HG02938 (cell line): ENCODE data around the gene ANTXR1.

Experiments
- ATAC-seq: cut with Tn5 transposase; IDR thresholded peaks from one replicate; pipeline ENCODE4 v1.9.1; 2021; ENCODE audit warnings: mild to moderate bottlenecking, moderate library complexity; ENCODE audit not compliant: unreplicated experiment

ANTXR1 gene

DNA sequence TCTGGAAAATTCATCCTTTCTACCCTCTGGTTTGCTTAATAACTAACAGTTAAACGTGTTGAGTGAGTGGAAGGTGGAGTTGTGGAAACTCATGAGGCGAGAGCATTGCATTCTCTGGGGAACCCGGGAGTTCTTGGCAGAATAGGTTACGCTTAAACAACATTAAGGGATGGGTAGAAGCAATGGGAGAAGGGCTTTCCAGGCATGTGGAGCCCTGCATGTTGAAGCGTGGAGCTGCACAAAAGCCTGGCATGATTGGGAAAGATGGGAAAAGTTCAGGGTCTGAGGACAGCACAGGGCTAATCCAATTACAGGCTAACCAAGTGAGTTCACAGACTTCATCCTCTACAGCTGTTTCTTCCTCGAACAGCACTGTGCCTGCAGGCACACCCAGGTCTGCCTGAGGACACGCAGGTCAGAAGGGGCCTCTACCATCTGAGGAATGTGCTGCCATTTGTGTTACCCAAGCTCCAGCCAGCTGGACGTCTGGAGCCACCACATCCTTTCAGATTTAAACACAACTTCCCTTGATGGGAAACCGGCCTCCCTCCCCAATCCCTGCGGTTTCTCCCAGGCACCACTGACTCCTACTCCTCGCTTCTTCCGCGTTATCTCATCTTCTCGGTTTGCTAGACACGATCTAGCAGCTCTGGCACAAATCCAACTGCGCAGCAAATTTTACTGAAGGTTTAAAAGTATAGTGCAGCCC, 164.2 kb downstream of the ANTXR1 start:
- ATAC-seq = no peak

DNA sequence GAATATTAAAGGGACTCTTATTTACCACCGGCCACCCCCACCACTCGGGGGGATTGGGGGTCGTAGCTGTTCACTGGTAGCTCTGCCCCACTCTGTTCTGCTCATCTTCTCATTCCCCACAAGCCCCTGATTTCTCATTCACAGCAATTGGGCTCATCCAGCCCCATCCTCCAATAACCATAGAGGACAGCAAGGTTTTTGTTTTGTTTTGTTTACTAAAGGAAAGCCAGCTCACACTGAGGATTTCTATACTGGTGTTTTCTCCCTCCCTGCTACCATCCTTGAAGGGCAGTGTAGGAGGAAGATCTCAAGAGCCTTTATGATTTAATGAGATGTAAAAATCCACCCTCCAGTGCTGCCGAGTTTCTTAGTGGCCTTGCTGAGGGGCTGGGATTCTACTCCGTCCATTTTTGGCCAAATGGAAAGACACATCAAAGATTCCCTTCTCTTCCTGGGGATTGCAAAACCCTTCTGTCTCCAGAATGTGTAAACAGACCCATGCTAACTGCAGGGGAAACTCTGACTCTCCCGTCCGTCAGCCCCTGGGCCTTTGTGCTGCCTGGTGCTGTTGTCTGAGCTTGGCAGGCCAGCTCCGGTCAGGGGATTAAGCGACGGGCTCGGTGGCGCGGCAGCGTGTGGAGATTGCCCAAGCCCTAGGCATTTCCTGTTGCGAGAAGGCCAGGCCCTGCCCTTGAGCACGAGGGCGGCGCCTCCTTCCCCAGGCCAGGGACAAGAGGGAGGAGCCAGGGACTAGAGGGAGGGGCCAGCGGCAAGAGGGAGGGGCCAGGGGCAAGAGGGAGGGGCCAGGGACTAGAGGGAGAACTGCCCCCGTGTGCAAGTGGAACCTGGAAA, 165.0 kb downstream of the ANTXR1 start:
- no peak for ATAC-seq

DNA sequence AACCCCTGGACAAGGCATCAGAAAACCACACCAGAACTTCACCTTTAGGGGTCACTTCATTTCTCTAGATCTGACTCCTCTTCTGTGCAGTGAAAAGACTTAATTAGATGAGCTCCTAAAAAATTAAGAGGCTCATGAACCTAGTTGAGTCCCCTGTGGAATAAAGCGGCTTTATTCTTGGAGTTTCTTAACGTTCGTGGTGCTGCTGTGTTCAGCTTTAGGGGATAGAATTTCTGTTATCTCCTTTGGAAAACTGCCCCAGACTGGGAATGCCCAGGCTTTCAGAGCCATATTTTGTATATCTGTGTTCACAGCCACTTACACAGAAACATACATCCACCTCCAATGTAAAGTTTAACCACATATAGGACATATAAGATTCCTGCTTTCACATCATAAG, 165.8 kb downstream of the ANTXR1 start:
- ATAC-seq = no peak

DNA sequence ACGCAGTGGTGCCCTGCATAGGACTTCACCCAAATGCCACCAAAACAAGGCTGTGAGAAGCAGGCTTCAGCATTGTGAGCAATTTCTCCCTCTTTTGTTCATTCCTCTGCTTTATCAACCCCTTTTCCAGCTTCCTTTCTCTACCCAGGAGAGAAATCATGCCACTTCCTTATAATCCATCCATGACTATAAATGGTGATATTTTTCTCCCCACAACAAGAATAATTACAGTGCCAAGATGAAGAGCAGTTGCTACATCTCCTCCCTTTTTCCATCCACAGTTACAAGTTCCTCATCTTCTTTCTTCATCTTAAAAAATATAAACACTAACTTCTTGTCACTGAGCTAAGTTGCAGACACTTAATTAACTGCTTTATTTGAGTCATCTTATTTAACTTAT, 167.2 kb downstream of the ANTXR1 start:
- ATAC-seq = no peak

DNA sequence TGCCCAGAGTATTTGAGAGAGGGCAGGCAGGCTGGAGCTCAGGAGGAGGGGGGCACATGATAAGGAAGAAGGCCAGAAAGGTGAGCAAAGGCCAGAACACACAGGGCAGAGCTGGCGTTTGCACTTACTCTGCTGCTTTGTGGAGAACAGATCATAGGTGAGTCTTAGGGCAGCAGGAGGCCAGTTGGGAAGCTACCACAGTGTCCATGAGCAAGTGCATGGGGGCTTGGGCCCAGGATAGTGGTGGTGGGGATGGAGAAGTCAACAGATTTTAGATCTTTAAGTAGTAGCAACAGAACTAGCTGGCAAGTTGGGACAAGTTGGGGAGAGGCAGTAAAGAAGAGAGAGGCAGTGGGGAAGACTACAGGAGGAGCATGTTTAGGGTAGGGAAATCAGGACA, 168.0 kb downstream of the ANTXR1 start:
- no peak for ATAC-seq

DNA sequence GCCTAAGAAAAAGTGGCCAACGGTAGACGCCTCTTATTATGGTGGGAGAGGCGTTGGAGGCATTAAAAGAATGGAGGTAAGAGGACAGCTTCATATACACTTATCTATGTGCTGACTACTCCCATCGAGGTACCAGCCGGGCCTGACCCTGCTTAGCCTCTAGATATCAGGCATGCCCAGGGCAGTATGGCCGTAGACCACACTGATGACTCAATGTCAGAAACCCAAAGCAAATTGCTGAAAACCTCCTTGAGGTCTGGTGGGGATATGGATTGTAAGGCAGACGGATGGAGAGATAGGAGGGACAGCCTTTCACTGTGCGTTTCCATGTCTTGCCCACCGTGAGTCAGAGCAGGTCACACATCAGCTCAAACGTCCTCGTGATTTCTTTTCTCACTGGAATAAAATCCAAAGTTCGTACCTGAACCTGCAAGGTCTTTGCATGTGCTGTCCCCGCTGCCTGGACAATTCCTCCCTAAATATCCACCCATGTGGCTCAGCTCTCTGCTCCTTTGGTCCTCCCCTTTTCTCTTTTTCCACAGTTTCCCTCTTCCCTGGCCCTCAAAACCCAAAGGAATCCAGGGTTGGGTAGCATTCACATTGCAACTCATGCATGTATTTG, 168.9 kb downstream of the ANTXR1 start:
- no peak for ATAC-seq

DNA sequence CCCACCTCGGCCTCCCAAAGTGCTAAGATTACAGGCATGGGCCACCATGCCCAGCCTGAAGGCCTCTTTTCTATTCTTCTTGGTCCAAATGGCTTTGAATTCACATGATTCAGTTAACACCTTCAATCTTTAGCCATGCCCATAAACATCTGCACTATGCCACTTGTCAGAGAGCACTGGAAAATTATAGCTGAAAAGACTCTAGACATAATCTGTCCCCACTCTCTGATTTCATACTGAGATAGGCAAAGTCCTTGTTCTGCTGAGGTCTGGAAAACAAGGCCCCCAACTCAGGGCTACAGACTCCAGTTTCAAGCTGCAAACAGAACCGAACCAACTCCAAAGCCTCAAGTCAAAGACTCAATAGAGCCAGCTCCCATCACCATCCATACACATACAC, 170.7 kb downstream of the ANTXR1 start:
- no peak for ATAC-seq

DNA sequence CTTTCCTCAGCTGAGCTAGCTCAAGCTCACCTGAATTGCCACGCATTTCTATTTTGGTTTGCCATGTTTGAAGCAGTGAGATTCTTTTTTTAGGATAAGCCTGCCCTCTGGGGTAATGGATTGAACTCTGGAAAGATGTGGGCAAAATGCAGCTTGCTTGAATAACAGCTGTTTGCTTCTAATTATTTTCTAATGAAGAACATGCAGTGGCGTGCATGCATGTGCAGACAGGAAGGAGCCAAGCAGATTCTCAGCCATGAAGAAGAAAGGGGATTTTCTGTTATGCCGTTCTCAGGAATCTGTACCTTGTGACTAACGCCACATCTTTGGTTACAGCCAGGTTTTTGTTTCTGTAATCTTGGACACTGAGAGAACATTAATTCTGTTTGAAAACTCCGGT, 171.2 kb downstream of the ANTXR1 start:
- ATAC-seq = no peak

DNA sequence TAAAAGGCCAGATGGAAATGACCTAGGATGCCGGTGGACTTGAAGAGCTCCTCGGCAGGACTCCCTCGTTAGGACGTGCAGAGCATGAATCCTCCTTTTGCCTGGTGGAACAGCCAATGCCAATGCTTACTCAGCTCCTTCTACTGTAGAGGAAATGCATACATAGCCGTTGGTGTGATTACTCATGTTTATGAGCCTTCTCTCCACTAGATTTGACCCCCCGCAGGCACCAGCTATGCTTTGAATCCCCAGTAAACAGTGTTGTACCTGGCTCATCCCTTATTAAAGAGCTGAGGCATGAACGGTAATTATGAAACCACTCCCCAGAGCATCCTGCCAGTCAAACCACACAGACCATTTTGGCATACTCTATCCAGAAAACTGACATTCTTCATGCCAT, 172.8 kb downstream of the ANTXR1 start:
- ATAC-seq = no peak

DNA sequence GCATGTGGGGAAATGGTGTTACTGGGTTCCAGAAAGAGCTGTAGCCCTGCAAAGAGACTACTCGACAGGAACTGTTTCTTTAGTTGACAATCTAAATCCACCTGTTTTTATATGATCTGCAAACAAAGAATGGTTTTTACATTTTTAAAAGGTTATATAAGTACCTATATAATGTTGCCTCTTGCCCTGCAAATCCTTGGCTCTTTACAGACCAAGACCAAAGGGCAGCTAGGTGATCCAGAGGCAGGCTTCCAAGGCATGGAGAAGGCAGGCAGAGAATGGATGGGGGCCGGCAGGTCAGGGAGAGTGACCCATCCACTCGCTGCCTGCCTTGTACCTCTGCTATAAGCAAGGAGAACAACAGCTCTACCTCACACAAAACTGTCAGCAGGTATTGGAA, 173.6 kb downstream of the ANTXR1 start:
- no peak for ATAC-seq

DNA sequence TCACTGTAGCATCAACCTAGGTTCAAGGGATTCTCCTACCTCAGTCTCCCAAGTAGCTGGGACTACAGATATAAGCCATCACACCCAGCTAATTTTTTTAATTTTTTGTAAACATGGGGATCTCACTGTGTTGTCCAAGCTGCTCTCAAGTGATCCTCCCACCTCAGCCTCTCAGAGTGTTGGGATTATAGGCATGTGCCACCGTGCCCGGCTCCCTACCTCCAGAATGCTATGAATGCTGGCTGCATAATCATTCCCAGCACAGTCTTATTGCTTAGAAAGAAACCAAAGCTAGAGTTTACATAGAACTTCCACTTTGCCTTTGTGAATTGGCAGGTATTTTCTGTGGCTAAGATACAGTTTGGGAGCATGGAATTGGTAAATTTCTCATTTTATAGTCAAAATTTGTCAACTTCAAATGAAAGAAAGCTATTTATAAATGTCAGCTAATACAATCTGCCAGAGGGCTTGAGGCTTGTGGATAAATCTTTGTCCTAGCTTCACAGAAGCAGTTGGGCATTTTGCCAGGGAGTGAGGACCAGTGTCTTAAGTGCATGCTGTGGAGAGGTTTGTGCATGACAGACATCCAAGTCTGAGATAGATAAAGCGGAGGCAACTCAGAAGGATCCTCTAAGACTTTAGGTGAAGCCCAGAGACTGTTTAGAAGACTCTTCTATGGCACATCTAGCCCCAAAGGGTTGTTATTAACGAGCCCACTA, 175.4 kb downstream of the ANTXR1 start:
- no peak for ATAC-seq

DNA sequence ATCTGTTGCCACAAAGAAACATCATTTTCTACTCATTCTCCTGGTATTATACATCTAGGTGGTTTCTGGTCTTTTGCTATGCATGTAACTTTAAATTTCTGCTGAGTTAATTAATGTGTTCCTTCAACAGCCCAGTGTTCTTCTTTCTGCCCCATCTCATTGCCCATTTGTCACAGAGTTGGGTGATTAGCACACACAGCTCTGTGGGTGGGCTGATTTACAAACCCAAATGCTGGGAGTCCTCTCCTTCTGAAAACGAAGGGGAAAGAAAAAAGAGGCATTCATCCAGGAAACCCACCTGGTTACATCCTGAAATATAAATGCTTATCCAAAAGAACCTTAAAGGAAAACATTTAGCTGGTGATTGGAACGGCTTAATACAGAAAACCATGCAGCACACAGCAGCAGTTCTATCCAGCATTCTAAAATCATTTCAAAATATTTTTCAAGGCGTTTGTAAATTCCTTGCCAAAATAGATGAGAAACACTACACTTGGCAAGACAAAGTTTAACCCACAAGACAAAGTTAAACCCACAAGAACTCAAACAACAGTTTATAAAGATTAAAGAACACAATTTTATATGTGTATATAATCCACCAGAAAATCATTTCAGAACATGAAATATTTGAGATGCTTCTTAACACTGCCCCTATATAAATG, 177.9 kb downstream of the ANTXR1 start:
- ATAC-seq = no peak

DNA sequence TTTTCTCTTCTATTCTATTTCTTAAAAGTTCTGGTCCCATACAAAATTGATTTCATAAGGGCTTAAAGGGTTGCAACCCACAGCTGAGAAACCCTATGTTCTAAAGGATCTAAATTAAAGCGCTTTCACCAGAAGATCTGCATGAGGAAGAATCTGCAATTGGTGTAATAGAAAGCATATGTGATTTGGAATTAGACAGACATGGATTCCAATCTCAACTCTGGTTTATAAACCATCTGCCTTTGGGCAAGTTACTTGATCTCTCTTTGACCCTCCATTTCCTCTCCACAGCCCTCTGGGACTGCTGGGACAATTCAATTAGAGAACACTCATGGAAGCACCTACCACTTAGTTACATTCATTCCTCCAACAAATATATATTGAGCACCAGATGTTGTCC, 178.7 kb downstream of the ANTXR1 start:
- ATAC-seq = no peak

DNA sequence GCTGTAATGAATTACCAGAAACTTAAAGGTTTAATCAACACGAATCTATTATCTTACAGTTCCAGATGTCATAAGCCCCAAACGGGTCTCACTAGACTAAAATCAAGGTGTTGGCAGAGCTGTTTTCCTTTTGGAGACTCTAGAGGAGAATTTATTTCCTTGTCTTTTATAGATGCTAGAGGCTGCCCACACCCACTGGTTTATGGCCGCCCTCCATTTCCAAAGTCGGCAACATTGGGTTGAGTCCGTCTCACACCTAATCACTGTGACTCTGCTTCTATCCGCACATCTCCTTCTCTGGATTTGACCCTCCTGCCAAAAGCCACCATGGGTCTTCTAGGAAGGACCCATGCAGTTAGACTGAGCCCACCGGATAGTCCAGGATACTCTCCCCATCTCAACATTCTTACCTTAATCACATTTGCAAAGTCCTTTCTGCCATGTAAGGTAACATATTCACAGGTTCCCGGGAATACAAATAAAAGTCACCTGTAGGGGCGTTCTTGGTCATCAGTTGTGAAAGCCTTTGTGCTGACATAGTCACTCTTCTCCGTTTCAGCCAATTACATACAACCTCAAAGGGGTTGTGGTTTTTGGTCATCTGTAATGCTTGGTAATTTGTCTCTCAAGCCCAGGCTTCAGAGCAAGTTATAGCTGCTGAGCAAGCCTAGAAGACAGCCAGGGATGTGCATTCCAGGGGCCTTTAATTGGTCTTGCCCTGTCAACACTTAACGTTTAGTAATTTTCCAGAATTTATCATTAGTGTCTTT, 179.4 kb downstream of the ANTXR1 start:
- ATAC-seq = no peak

DNA sequence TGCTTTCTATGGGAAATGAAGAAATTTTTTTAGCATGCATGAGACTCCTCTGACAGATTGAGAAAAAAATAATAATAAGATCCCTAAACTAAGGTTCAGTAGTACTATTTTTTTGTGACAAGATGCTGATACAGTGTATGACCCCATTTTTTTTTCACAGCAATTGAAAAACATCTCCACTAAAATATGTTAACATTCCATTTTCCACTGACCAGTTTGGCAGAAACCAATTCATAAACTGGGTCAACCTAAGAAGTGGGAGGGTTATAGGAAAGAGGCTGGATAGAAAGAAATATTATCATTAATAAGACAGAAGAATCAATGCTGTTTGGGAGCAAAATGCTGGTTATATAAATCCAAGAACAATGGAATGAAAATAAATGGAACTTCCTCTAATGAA, 182.7 kb downstream of the ANTXR1 start:
- no peak for ATAC-seq

DNA sequence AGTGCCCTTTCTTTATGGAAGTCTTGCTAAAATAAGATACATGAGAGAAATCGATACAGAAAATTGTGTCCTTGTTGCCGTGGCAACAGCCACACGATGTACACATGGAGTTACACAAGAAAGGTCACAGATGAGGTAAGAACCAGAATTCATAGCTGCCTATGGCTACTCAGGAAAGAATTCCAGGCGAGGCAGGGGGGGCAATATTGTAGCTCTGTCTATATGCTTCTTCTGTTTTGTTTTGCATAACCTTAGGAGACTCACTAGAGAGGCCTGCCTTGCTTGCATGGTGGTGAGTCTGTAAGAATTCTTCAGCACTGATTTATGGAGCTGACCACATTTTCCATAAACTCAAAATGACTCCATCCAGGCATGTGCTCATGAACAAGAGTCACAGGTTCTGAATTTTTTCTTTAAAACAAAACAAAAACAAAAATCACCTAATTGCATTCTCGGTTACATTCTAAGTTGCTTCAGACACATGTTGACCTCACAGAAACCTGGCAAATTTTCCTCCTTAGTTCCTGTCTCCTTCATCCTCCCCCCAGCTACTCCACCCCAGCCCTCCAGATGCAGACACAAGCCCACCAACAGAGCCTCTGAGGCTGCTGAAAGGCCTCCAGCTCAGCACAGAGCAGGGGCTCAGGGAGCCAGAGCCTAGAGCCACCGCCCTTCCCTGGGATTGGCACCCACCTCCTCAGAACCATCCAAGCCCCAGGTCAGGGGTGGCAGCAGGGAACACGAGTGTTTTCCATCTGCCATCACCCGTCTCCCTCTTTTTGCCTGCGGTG, 183.5 kb downstream of the ANTXR1 start:
- no peak for ATAC-seq

DNA sequence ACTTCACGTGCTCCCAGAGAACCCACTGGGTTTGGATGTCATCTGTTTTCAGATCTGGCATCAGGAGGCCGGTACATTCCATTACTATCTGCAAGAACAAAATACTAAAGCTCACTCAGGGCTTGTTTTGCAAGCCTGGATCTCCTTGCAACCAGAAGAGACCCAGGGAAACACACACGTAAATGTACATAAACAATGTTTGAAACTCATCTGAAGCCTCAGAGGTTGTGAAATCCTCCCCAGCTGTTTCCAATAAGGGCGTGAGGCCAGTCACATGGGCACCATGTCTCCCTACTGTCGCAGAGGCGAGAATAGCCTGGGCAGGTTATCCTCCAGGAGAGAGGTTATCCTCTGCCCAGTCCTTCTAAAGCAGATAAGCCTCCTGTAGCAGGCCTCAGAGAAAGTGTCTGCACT, 187.1 kb downstream of the ANTXR1 start:
- no peak for ATAC-seq

DNA sequence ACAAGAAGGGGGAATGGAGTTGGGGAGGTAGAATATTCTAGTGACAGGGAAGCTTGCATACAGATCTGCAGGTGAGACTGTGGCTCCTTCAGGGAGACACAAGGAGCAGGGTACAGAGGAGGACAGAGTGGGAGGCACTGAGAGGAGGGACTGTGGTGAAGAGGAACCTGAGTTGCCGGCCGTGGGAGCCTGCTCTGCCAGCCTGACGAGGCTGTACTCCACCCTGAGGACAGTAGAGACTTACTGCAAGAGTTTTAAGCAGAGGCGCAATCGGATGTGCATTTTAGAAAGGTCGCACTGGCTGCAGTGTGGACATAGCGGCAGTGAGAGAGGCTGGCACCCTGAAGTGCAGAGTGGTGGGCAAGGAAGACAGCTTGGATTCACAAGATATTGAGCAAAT, 188.3 kb downstream of the ANTXR1 start:
- ATAC-seq = no peak

DNA sequence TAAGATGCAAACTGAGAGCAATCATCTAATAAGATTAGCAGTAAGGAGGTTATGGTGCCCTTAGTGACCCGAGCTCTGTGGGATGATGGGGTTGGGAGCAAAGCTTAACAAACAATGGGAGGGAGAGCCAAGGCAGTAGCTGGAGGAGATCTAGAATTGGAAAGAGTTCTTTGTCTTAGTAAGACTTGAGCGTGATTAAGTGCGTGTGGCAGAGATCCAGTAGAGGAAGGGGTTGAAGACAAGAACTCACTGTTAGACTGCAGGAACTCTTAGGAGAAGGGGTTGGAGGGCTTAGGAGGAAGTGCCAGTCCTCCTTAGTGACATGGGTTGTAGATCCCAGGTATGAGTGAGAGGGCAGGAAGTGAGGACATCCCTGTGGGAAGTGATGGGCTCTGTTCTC, 189.3 kb downstream of the ANTXR1 start:
- no peak for ATAC-seq
